ENCODE measurements around the gene MAG. TPM values are rescaled to one million over a fixed set of nuclear protein-coding genes. Genes with fewer than 3 reads are reported as not detected.

MAG gene
- total RNA-seq, 1 experiment from 2014 or later: 13.4 TPM

- CTCF ChIA-PET: interaction anchor here (0.6 kb wide), 1 partner anchor 57 kb away, joined by 3 read pairs; no protein-coding TSS in a partner anchor
- intact Hi-C loops (cut with micrococcal nuclease; ENCODE audit: unreplicated experiment): no loop called here
- Histone ChIP-seq H3K79me2 (ENCODE audit: low read depth) (peaks cover 57% of the 10 kb centered on the region), H3K36me3 (ENCODE audit: low read depth) (peaks cover 36% of the 10 kb centered on the region), H3K9me3 (ENCODE audit: insufficient read depth, low read depth) (no peaks in the 10 kb centered on the region), H3F3A (ENCODE audit: insufficient read depth, low read depth) (peaks cover 25% of the 10 kb centered on the region), H3K4me3 (no peak overlapping the region), H3K27ac (no peak overlapping the region), H3K4me1 (replicated peaks; ENCODE audit: insufficient read depth) (peaks cover 12% of the 10 kb centered on the region; the same call in 1 of the 2 replicates), H4K20me1 (ENCODE audit: insufficient read depth) (peaks cover 35% of the 10 kb centered on the region), H3K9me2 (ENCODE audit: insufficient read depth) (no peaks in the 10 kb centered on the region), H3K27me3 (ENCODE audit: insufficient read depth, low read depth) (no peaks in the 10 kb centered on the region), H2AFZ (no peak overlapping the region), H3K4me2 (no peak overlapping the region)
- BruUV-seq (replicated peaks): no TSS peak
- no peak for TF ChIP-seq EZH2 (IDR thresholded peaks at IDR 0.05; ENCODE audit: low read depth)
- TF ChIP-seq CTCF (conservative IDR thresholded peaks at IDR 0.05): no peak
- DNase-seq: no peak
- POLR2A ChIA-PET (ENCODE audit: unreplicated experiment): interaction anchor here (0.6 to 0.7 kb wide), 4 partner anchors 12 to 534 kb away, joined by 4 to 6 read pairs (median 5); no protein-coding TSS in a partner anchor
These were observed 37.3 kb upstream of the MAG start for GRCh38 chr19:35254341-35255297.

GRCh38 chr19:35256566-35256965 lies 35.4 kb upstream of the MAG start:
- ChIA-PET POLR2A (ENCODE audit: unreplicated experiment) (no interaction called here), CTCF (interaction anchor here (1.1 kb wide), 1 partner anchor 107 kb away, joined by 4 read pairs; no protein-coding TSS in a partner anchor)
- BruUV-seq (replicated peaks): no TSS peak
- Histone ChIP-seq H3K36me3 (ENCODE audit: low read depth) (peaks cover 25% of the 10 kb centered on the region), H3F3A (ENCODE audit: insufficient read depth, low read depth) (peaks cover 38% of the 10 kb centered on the region), H3K4me3 (no peak overlapping the region), H3K9me3 (ENCODE audit: insufficient read depth, low read depth) (no peaks in the 10 kb centered on the region), H3K4me2 (no peak overlapping the region), H3K9me2 (ENCODE audit: insufficient read depth) (no peaks in the 10 kb centered on the region), H2AFZ (no peak overlapping the region), H4K20me1 (ENCODE audit: insufficient read depth) (peaks cover 35% of the 10 kb centered on the region), H3K79me2 (ENCODE audit: low read depth) (peaks cover 37% of the 10 kb centered on the region), H3K4me1 (replicated peaks; ENCODE audit: insufficient read depth) (no peaks in the 10 kb centered on the region), H3K27me3 (ENCODE audit: insufficient read depth, low read depth) (no peaks in the 10 kb centered on the region), H3K27ac (no peak overlapping the region)
- intact Hi-C loops (cut with micrococcal nuclease; ENCODE audit: unreplicated experiment): no loop called here
- DNase-seq: no peak
- TF ChIP-seq CTCF (conservative IDR thresholded peaks at IDR 0.05) (no peak), EZH2 (IDR thresholded peaks at IDR 0.05; ENCODE audit: low read depth) (no peak)

- Histone ChIP-seq H3K36me3 (ENCODE audit: low read depth) (peaks cover 25% of the 10 kb centered on the region), H3F3A (ENCODE audit: insufficient read depth, low read depth) (peaks cover 41% of the 10 kb centered on the region), H4K20me1 (ENCODE audit: insufficient read depth) (peaks cover 37% of the 10 kb centered on the region), H3K9me3 (ENCODE audit: insufficient read depth, low read depth) (no peaks in the 10 kb centered on the region), H3K27ac (no peak overlapping the region), H3K4me1 (replicated peaks; ENCODE audit: insufficient read depth) (no peaks in the 10 kb centered on the region), H3K27me3 (ENCODE audit: insufficient read depth, low read depth) (no peaks in the 10 kb centered on the region), H2AFZ (no peak overlapping the region), H3K4me2 (no peak overlapping the region), H3K9me2 (ENCODE audit: insufficient read depth) (no peaks in the 10 kb centered on the region), H3K4me3 (no peak overlapping the region), H3K79me2 (ENCODE audit: low read depth) (peaks cover 35% of the 10 kb centered on the region)
- CTCF ChIA-PET: interaction anchor here (1.1 kb wide), 1 partner anchor 107 kb away, joined by 4 read pairs; no protein-coding TSS in a partner anchor
- no peak for TF ChIP-seq EZH2 (IDR thresholded peaks at IDR 0.05; ENCODE audit: low read depth)
- no peak for TF ChIP-seq CTCF (conservative IDR thresholded peaks at IDR 0.05)
- POLR2A ChIA-PET (ENCODE audit: unreplicated experiment): no interaction called here
- no TSS peak for BruUV-seq (replicated peaks)
- intact Hi-C loops (cut with micrococcal nuclease; ENCODE audit: unreplicated experiment): no loop called here
- DNase-seq: no peak
These were observed 34.9 kb upstream of the MAG start for GRCh38 chr19:35257113-35257461.

Data from PC-9 (cell line).